HepG2 (cell line): ENCODE measurements around the gene VRK3. TPM values are rescaled to one million over a fixed set of nuclear protein-coding genes. Genes with fewer than 3 reads are reported as not detected.

ENCODE experiments used
- ARID2 ChIP-seq: sonication (generic); formaldehyde crosslinking; IDR thresholded peaks from 2 replicates; pipeline ENCODE4 v1.8.1; 2022; ENCODE audit warnings: mild to moderate bottlenecking, missing genetic modification reagents, borderline replicate concordance
- ATF7 ChIP-seq, 2 experiments: fragments of 450-650 bp in 1 of 2; sonication (generic) in 1 of 2; formaldehyde crosslinking in 1 of 2; IDR thresholded peaks; 2 replicates each; pipeline versions ENCODE4 v1.4.0 to v1.6.1; 2016 to 2020; ENCODE audit warnings: antibody characterized with exemption in 1 of 2, mild to moderate bottlenecking in 1 of 2, missing genetic modification reagents in 1 of 2
- CBX5 ChIP-seq: sonication (generic); formaldehyde crosslinking; IDR thresholded peaks from 2 replicates; pipeline ENCODE4 v1.4.0; 2020; ENCODE audit warnings: missing genetic modification reagents, borderline replicate concordance
- ESRRA ChIP-seq: sonication (generic); formaldehyde crosslinking; IDR thresholded peaks from 2 replicates; pipeline ENCODE4 v1.5.1; 2020; ENCODE audit warnings: mild to moderate bottlenecking, low read depth, missing genetic modification reagents
- KLF16 ChIP-seq, 2 experiments: sonication (generic) in 1 of 2; formaldehyde crosslinking in 1 of 2; IDR thresholded peaks; 2 replicates each; pipeline versions ENCODE4 v1.6.1 to v1.8.0; 2016 to 2023; ENCODE audit warnings: missing genetic modification reagents in 2 of 2, missing compliant biosample characterization in 1 of 2
- NCOA1 ChIP-seq: sonication (generic); formaldehyde crosslinking; IDR thresholded peaks from 2 replicates; pipeline ENCODE4 v1.9.0; 2021; ENCODE audit warnings: missing genetic modification reagents
- PAWR ChIP-seq: sonication (generic); formaldehyde crosslinking; IDR thresholded peaks from 2 replicates; pipeline ENCODE4 v1.4.0; 2020; ENCODE audit warnings: missing genetic modification reagents, mild to moderate bottlenecking, borderline replicate concordance
- RBAK ChIP-seq: sonication (generic); formaldehyde crosslinking; IDR thresholded peaks from 2 replicates; pipeline ENCODE4 v1.5.1; 2020; ENCODE audit warnings: mild to moderate bottlenecking, missing genetic modification reagents
- RFXANK ChIP-seq: IDR thresholded peaks from 2 replicates; pipeline ENCODE4 v1.6.1; 2016
- SP5 ChIP-seq: IDR thresholded peaks from 2 replicates; pipeline ENCODE4 v1.6.1; 2016; ENCODE audit warnings: low read depth, borderline replicate concordance
- SRSF1 ChIP-seq: fragments of 200-400 bp; formaldehyde crosslinking; optimal IDR thresholded peaks from 2 replicates; pipeline ENCODE3; 2017; ENCODE audit warnings: mild to moderate bottlenecking, low read depth, low read length, moderate library complexity
- SUZ12 ChIP-seq: fragments of 150-350 bp; IDR thresholded peaks from 2 replicates; pipeline ENCODE4 v1.6.1; 2014; ENCODE audit warnings: low read depth, low read length
- THYN1 ChIP-seq: sonication (generic); formaldehyde crosslinking; IDR thresholded peaks from 2 replicates; pipeline ENCODE4 v1.8.1; 2023; ENCODE audit warnings: low read depth, mild to moderate bottlenecking, moderate library complexity, missing genetic modification reagents, borderline replicate concordance
- ZMYM4 ChIP-seq: sonication (generic); formaldehyde crosslinking; IDR thresholded peaks from 2 replicates; pipeline ENCODE4 v1.8.1; 2023; ENCODE audit warnings: mild to moderate bottlenecking, missing genetic modification reagents
- ZNF101 ChIP-seq: sonication (generic); formaldehyde crosslinking; IDR thresholded peaks from 2 replicates; pipeline ENCODE4 v1.4.0; 2020; ENCODE audit warnings: mild to moderate bottlenecking, low read depth, missing genetic modification reagents, borderline replicate concordance
- ZNF12 ChIP-seq: sonication (generic); formaldehyde crosslinking; IDR thresholded peaks from 2 replicates; pipeline ENCODE4 v1.5.0; 2020; ENCODE audit warnings: missing genetic modification reagents
- ZNF124 ChIP-seq: sonication (generic); formaldehyde crosslinking; IDR thresholded peaks from 2 replicates; pipeline ENCODE4 v1.4.0; 2020; ENCODE audit warnings: missing genetic modification reagents
- ZNF138 ChIP-seq: sonication (generic); formaldehyde crosslinking; IDR thresholded peaks from 2 replicates; pipeline ENCODE4 v1.5.0; 2020; ENCODE audit warnings: mild to moderate bottlenecking, low read depth, missing genetic modification reagents
- ZNF24 ChIP-seq: fragments of 450-650 bp; IDR thresholded peaks from 2 replicates; pipeline ENCODE4 v1.6.1; 2017; ENCODE audit warnings: antibody characterized with exemption, mild to moderate bottlenecking
- ZNF354B ChIP-seq: sonication (generic); formaldehyde crosslinking; IDR thresholded peaks from 2 replicates; pipeline ENCODE4 v1.8.0; 2022; ENCODE audit warnings: mild to moderate bottlenecking, missing genetic modification reagents
- polyA plus RNA-seq, 8 experiments: library from polyadenylated mRNA; depleted of rRNA in 3 of 8; stranded (reverse) in 7 of 8; unstranded in 1 of 8; fragments of >200 nt; fragmentation: Illumina TruSeq in 4 of 8; extraction: Trizol in 4 of 8; gene quantifications; 2 replicates each; pipeline versions ENCODE4 v1.2.1 to v1.2.3, GENCODE V29; 2011 to 2016; ENCODE audit warnings: low read depth in 4 of 8, missing spikeins in 1 of 8, mixed read lengths in 1 of 8; ENCODE audit not compliant: insufficient read depth in 1 of 8
- total RNA-seq, 5 experiments: library from RNA; depleted of rRNA; stranded (reverse); fragments of >200 nt; fragmentation: Illumina TruSeq; extraction: Trizol; gene quantifications; 2 replicates each; pipeline ENCODE4 v1.2.3, GENCODE V29; 2016; ENCODE audit warnings: low read depth in 1 of 5
- TF ChIP-seq, protein P1 (sequence below): IDR thresholded peaks from 2 replicates; pipeline ENCODE4 v1.6.1; 2016; ENCODE audit warnings: missing genetic modification reagents, missing compliant biosample characterization
- TF ChIP-seq, protein P2 (sequence below): sonication (generic); formaldehyde crosslinking; conservative IDR thresholded peaks from 2 replicates; pipeline ENCODE4 v1.8.1; 2023; ENCODE audit warnings: missing genetic modification reagents
- TF ChIP-seq, protein P3 (sequence below): sonication (generic); formaldehyde crosslinking; IDR thresholded peaks from 2 replicates; pipeline ENCODE4 v1.8.0; 2022; ENCODE audit warnings: mild to moderate bottlenecking, missing genetic modification reagents, moderate library complexity
- TF ChIP-seq, protein P4 (sequence below): sonication (generic); formaldehyde crosslinking; IDR thresholded peaks from 2 replicates; pipeline ENCODE4 v1.5.1; 2020; ENCODE audit warnings: missing genetic modification reagents, mild to moderate bottlenecking, borderline replicate concordance
- TF ChIP-seq, protein P5 (sequence below): sonication (generic); formaldehyde crosslinking; IDR thresholded peaks from 2 replicates; pipeline ENCODE4 v1.8.0; 2022; ENCODE audit warnings: missing genetic modification reagents, mild to moderate bottlenecking, borderline replicate concordance

The VRK3 gene
- total and polyA plus RNA-seq, 2 of the 13 experiments (the other 11 are each of a cell fraction or from before 2014, with no cell fraction given) = 23.8 to 28.3 TPM

DNA sequence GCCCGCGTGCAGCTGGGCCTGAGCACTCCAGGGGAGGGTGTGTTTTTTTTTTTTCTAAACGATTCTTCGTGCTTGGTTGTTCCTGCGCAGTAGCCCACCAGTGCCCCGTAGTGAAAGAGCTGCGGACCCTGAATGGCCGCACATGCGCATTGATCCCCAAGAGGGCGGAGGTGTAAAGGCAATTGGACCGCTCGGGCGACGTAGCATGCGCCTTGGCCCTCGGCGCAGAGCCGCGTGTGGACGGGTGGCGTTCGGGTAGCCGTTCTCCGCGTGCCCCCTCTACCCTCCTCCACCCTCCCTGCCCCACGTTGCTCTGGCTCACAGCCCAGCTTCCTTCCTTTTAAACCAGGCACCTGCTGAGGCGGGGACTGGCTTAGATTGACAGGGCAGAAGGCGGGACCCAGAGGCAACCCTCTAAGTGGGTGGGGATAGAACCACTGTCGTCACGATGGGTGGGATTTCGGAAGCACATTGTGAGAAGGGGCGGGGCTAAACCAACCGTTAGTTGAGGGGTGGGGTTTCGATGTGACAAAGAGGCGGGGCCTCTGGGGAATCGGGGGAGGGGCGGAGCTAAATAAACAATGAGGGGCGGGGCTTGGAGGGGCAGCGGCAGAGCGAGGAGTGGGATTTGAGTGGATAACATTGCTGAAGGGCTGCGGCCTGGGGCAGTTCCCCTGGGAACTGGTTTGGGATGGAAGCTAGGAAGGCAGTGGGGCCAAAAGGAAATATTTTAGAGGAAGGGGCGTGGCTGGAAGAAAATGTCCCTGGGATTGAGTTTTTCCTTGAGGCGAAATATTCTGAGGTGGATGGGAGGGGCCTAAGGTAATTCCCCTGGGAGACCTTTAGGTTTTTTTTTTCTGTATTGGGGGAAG is 95.3 kb downstream of the VRK3 start (continued):
- no peak for TF ChIP-seq SRSF1
- TF ChIP-seq PAWR (CRISPR knock-in tag) = no peak
- no peak for TF ChIP-seq ZNF12 (CRISPR knock-in tag)
- TF ChIP-seq SUZ12 = no peak
- no peak for TF ChIP-seq RBAK (CRISPR knock-in tag)
- peak; percentile 61 to 77; a peak in 1 of 4 replicates for TF ChIP-seq KLF16 (CRISPR knock-in tag; IDR thresholded peaks at IDR 0.05)
- no peak; the same call in 1 of the 2 replicates for TF ChIP-seq ZNF138
- TF ChIP-seq, protein P1, sequence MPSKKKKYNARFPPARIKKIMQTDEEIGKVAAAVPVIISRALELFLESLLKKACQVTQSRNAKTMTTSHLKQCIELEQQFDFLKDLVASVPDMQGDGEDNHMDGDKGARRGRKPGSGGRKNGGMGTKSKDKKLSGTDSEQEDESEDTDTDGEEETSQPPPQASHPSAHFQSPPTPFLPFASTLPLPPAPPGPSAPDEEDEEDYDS (CRISPR knock-in tag) = peak; percentile 99
- TF ChIP-seq ARID2 = no peak
- TF ChIP-seq, protein P2, sequence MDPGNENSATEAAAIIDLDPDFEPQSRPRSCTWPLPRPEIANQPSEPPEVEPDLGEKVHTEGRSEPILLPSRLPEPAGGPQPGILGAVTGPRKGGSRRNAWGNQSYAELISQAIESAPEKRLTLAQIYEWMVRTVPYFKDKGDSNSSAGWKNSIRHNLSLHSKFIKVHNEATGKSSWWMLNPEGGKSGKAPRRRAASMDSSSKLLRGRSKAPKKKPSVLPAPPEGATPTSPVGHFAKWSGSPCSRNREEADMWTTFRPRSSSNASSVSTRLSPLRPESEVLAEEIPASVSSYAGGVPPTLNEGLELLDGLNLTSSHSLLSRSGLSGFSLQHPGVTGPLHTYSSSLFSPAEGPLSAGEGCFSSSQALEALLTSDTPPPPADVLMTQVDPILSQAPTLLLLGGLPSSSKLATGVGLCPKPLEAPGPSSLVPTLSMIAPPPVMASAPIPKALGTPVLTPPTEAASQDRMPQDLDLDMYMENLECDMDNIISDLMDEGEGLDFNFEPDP (CRISPR knock-in tag) = 0 out of 2 replicates have a peak, but pooled peaks have one; percentile 73
- TF ChIP-seq CBX5 (CRISPR knock-in tag) = peak; percentile 20; the same call in 1 of the 2 replicates
- no peak for TF ChIP-seq ZNF101 (CRISPR knock-in tag)
- TF ChIP-seq ATF7 (IDR thresholded peaks at IDR 0.05) = no peak
- no peak for TF ChIP-seq ATF7 (CRISPR knock-in tag; IDR thresholded peaks at IDR 0.05)
- no peak for TF ChIP-seq ZNF124
- no peak for TF ChIP-seq ZNF24
- TF ChIP-seq RFXANK (CRISPR knock-in tag) = no peak
- TF ChIP-seq, protein P3, sequence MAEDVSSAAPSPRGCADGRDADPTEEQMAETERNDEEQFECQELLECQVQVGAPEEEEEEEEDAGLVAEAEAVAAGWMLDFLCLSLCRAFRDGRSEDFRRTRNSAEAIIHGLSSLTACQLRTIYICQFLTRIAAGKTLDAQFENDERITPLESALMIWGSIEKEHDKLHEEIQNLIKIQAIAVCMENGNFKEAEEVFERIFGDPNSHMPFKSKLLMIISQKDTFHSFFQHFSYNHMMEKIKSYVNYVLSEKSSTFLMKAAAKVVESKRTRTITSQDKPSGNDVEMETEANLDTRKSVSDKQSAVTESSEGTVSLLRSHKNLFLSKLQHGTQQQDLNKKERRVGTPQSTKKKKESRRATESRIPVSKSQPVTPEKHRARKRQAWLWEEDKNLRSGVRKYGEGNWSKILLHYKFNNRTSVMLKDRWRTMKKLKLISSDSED = peak; percentile 83; the same call in 1 of the 2 replicates
- TF ChIP-seq SP5 = peak; percentile 42; the same call in 1 of the 2 replicates
- peak; percentile 73 for TF ChIP-seq ZMYM4 (CRISPR knock-in tag)
- TF ChIP-seq, protein P4, sequence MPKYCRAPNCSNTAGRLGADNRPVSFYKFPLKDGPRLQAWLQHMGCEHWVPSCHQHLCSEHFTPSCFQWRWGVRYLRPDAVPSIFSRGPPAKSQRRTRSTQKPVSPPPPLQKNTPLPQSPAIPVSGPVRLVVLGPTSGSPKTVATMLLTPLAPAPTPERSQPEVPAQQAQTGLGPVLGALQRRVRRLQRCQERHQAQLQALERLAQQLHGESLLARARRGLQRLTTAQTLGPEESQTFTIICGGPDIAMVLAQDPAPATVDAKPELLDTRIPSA = 0 out of 2 replicates have a peak, but pooled peaks have one; percentile 73
- peak; percentile 84 for TF ChIP-seq NCOA1 (CRISPR knock-in tag)
- TF ChIP-seq ESRRA (CRISPR knock-in tag) = peak; percentile 41; the same call in 1 of the 2 replicates
- TF ChIP-seq, protein P5, sequence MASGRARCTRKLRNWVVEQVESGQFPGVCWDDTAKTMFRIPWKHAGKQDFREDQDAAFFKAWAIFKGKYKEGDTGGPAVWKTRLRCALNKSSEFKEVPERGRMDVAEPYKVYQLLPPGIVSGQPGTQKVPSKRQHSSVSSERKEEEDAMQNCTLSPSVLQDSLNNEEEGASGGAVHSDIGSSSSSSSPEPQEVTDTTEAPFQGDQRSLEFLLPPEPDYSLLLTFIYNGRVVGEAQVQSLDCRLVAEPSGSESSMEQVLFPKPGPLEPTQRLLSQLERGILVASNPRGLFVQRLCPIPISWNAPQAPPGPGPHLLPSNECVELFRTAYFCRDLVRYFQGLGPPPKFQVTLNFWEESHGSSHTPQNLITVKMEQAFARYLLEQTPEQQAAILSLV = peak; percentile 90; the same call in 1 of the 2 replicates
- TF ChIP-seq THYN1 (CRISPR knock-in tag) = no peak
- TF ChIP-seq ZNF354B = no peak; the same call in 1 of the 2 replicates
